HepG2 (cell line): ENCODE results near the gene ELOVL2. TPM values are rescaled to one million over a fixed set of nuclear protein-coding genes. Genes with fewer than 3 reads are reported as not detected.
"Not testable (repeated sequence)": the region's sequence is repeated elsewhere in the genome, so short reads cannot be mapped to it uniquely, and the experiment has no call there.

Experiments
- ATAC-seq: fragments of 200-7000 bp; cut with Tn5 transposase; 3 replicates; pipeline ENCODE4 v1.9.1; 2020; ENCODE audit warnings: mild to moderate bottlenecking, moderate library complexity
- BruUV-seq: library from RNA; stranded (reverse); fragments of 400-500 nt; replicated peaks from 2 replicates; lab custom pipeline; 2021; lab: Mats Ljungman, UMichigan
- CTCF ChIA-PET: fragments of 300-600 bp; formaldehyde crosslinking; extraction: SDS; loops from one replicate; lab custom pipeline; 2021; ENCODE audit warnings: low total read pairs, inconsistent platforms, low intra/inter-chr PET ratio; lab: Yijun Ruan, JAX
- POLR2A ChIA-PET: fragments of 350-600 bp; sonication (Branson Sonifier 250); formaldehyde crosslinking; loops from one replicate; lab custom pipeline; 2020; ENCODE audit warnings: antibody characterized with exemption, inconsistent platforms; lab: Yijun Ruan, JAX
- DNase-seq: peaks from one replicate; pipeline ENCODE4 v3.0.0-alpha.2; 2015; ENCODE audit warnings: low spot score
- FAIRE-seq: peaks from 3 replicates; lab custom pipeline; 2011; peaks lifted over from hg19 to GRCh38; lab: Jason Lieb, UNC
- H2AFZ ChIP-seq: one replicate; pipeline ENCODE4 v1.6.1; 2011; ENCODE audit warnings: low read length, inconsistent platforms
- H3K27ac ChIP-seq: fragments of 300-600 bp; 3 replicates; pipeline ENCODE4 v1.8.0; 2011; ENCODE audit warnings: mixed run types, mild to moderate bottlenecking, mixed read lengths, low read length, inconsistent platforms; ENCODE audit not compliant: insufficient read depth; ENCODE audit errors: extremely low read length
- H3K27me3 ChIP-seq, 2 experiments: fragments of 200-600 bp in 1 of 2; 2 replicates in 1 of 2; 3 replicates in 1 of 2; pipeline versions ENCODE4 v1.6.0 to v1.8.0; 2011; ENCODE audit warnings: low read length in 2 of 2, mild to moderate bottlenecking in 2 of 2, moderate library complexity in 2 of 2, inconsistent platforms in 1 of 2; ENCODE audit not compliant: insufficient read depth in 2 of 2, control insufficient read depth in 1 of 2
- H3K36me3 ChIP-seq, 2 experiments: fragments of 200-600 bp in 1 of 2; replicated peaks in 1 of 2; 2 replicates in 1 of 2; 3 replicates in 1 of 2; pipeline versions ENCODE4 v1.5.1 to v1.8.0; 2011; ENCODE audit warnings: low read length in 2 of 2, inconsistent platforms in 1 of 2; ENCODE audit not compliant: insufficient read depth in 2 of 2, control insufficient read depth in 1 of 2
- H3K4me1 ChIP-seq: 2 replicates; pipeline ENCODE4 v1.5.1; 2012; ENCODE audit warnings: low read length, inconsistent platforms; ENCODE audit not compliant: insufficient read depth
- H3K4me2 ChIP-seq: 2 replicates; pipeline ENCODE4 v1.6.0; 2011; ENCODE audit warnings: low read depth, low read length, inconsistent platforms
- H3K4me3 ChIP-seq, 3 experiments: fragments of 200-600 bp in 1 of 3; sonication (generic), shearing (Covaris generic) in 1 of 3; replicated peaks in 1 of 3; 2 replicates each; pipeline ENCODE4 v1.5.1; 2011 to 2016; ENCODE audit warnings: low read length in 3 of 3, inconsistent platforms in 2 of 3, low read depth in 2 of 3, mild to moderate bottlenecking in 2 of 3, control low read depth in 1 of 3, mixed read lengths in 1 of 3; ENCODE audit not compliant: insufficient read depth in 1 of 3
- H3K79me2 ChIP-seq: one replicate; pipeline ENCODE4 v1.6.1; 2011; ENCODE audit warnings: low read length, inconsistent platforms; ENCODE audit not compliant: insufficient read depth
- H3K9ac ChIP-seq: 2 replicates; pipeline ENCODE4 v1.6.0; 2011; ENCODE audit warnings: mild to moderate bottlenecking, low read depth, low read length, inconsistent platforms; ENCODE audit not compliant: insufficient read depth
- H3K9me3 ChIP-seq: 2 replicates; pipeline ENCODE4 v1.5.1; 2012; ENCODE audit warnings: mild to moderate bottlenecking, low read length
- H4K20me1 ChIP-seq: 2 replicates; pipeline ENCODE4 v1.6.0; 2011; ENCODE audit warnings: inconsistent platforms, mild to moderate bottlenecking, low read length, moderate library complexity; ENCODE audit not compliant: insufficient read depth
- ASH2L ChIP-seq: fragments of 300-600, 200-600 bp; sonication (generic); IDR thresholded peaks from 2 replicates; pipeline ENCODE4 v1.7.0; 2017; ENCODE audit warnings: low read depth, mild to moderate bottlenecking, moderate library complexity, mixed read lengths, low read length; ENCODE audit not compliant: insufficient read length
- BRCA1 ChIP-seq: sonication (generic); formaldehyde crosslinking; IDR thresholded peaks from 2 replicates; pipeline ENCODE4 v1.4.0; 2020; ENCODE audit warnings: missing genetic modification reagents
- EED ChIP-seq: sonication (generic); formaldehyde crosslinking; IDR thresholded peaks from 2 replicates; pipeline ENCODE4 v1.5.0; 2020; ENCODE audit warnings: mild to moderate bottlenecking, missing genetic modification reagents
- HOXA7 ChIP-seq: sonication (generic); formaldehyde crosslinking; IDR thresholded peaks from 2 replicates; pipeline ENCODE4 v1.8.1; 2022; ENCODE audit warnings: mild to moderate bottlenecking, missing genetic modification reagents, moderate library complexity
- KAT7 ChIP-seq: IDR thresholded peaks from 2 replicates; pipeline ENCODE4 v1.6.1; 2018; ENCODE audit warnings: borderline replicate concordance, missing compliant biosample characterization
- MEIS1 ChIP-seq: sonication (generic); formaldehyde crosslinking; IDR thresholded peaks from 2 replicates; pipeline ENCODE4 v1.9.0; 2021; ENCODE audit warnings: mild to moderate bottlenecking, missing genetic modification reagents, moderate library complexity, borderline replicate concordance
- MTF2 ChIP-seq: sonication (generic); formaldehyde crosslinking; IDR thresholded peaks from 2 replicates; pipeline ENCODE4 v1.5.0; 2020; ENCODE audit warnings: missing genetic modification reagents, borderline replicate concordance
- NR2F6 ChIP-seq, 2 experiments: IDR thresholded peaks; 2 replicates each; pipeline ENCODE4 v1.6.1; 2016; ENCODE audit warnings: antibody characterized with exemption in 1 of 2, mild to moderate bottlenecking in 1 of 2
- PTBP1 ChIP-seq: fragments of 200-400 bp; formaldehyde crosslinking; IDR thresholded peaks from 2 replicates; pipeline ENCODE4 v1.6.1; 2018; ENCODE audit warnings: low read length, low read depth; ENCODE audit not compliant: poor library complexity, severe bottlenecking
- RFXANK ChIP-seq: IDR thresholded peaks from 2 replicates; pipeline ENCODE4 v1.6.1; 2016
- SNAI1 ChIP-seq: sonication (generic); formaldehyde crosslinking; IDR thresholded peaks from 2 replicates; pipeline ENCODE4 v1.5.0; 2020; ENCODE audit warnings: mild to moderate bottlenecking, missing genetic modification reagents, borderline replicate concordance
- SP4 ChIP-seq: sonication (generic); formaldehyde crosslinking; IDR thresholded peaks from 2 replicates; pipeline ENCODE4 v1.8.1; 2023; ENCODE audit warnings: mild to moderate bottlenecking, missing genetic modification reagents
- ZSCAN20 ChIP-seq: sonication (generic); formaldehyde crosslinking; IDR thresholded peaks from 2 replicates; pipeline ENCODE4 v1.4.0; 2020; ENCODE audit warnings: missing genetic modification reagents, mild to moderate bottlenecking, borderline replicate concordance
- WGBS: methylation state at CpG from one replicate; pipeline ENCODE4 v1.1.6; 2017; ENCODE audit warnings: low lambda C conversion rate; 5-methylcytosine and 5-hydroxymethylcytosine counted together
- in situ Hi-C: cut with HindIII; loops from 2 replicates; pipeline ENCODE4 v1.10.0; 2017; ENCODE audit warnings: low pct_unique_long_range_greater_than_20kb; ENCODE audit not compliant: extremely low pct_ligation_motif_present
- intact Hi-C: fragments of 100-400 bp; cut with micrococcal nuclease; formaldehyde crosslinking; loops from one replicate; pipeline ENCODE4 v1.10.0; 2022; ENCODE audit not compliant: unreplicated experiment
- polyA plus RNA-seq, 8 experiments: library from polyadenylated mRNA; depleted of rRNA in 3 of 8; stranded (reverse) in 7 of 8; unstranded in 1 of 8; fragments of >200 nt; fragmentation: Illumina TruSeq in 4 of 8; extraction: Trizol in 4 of 8; gene quantifications; 2 replicates each; pipeline versions ENCODE4 v1.2.1 to v1.2.3, GENCODE V29; 2011 to 2016; ENCODE audit warnings: low read depth in 4 of 8, missing spikeins in 1 of 8, mixed read lengths in 1 of 8; ENCODE audit not compliant: insufficient read depth in 1 of 8
- total RNA-seq, 5 experiments: library from RNA; depleted of rRNA; stranded (reverse); fragments of >200 nt; fragmentation: Illumina TruSeq; extraction: Trizol; gene quantifications; 2 replicates each; pipeline ENCODE4 v1.2.3, GENCODE V29; 2016; ENCODE audit warnings: low read depth in 1 of 5

Gene ELOVL2
- total and polyA plus RNA-seq, 2 of the 13 experiments (the other 11 are each of a cell fraction or from before 2014, with no cell fraction given), result 43.6 to 65.4 TPM

- TF ChIP-seq EED (no peak), MTF2 (CRISPR knock-in tag) (0 out of 2 replicates have a peak, but pooled peaks have one; percentile 9), KAT7 (CRISPR knock-in tag) (no peak), ZSCAN20 (0 out of 2 replicates have a peak, but pooled peaks have one; percentile 22), NR2F6 (IDR thresholded peaks at IDR 0.05) (no peak), NR2F6 (CRISPR knock-in tag; IDR thresholded peaks at IDR 0.05) (no peak), PTBP1 (no peak), HOXA7 (no peak), SP4 (CRISPR knock-in tag) (no peak), RFXANK (CRISPR knock-in tag) (no peak), ASH2L (no peak), SNAI1 (CRISPR knock-in tag) (0 out of 2 replicates have a peak, but pooled peaks have one; percentile 44), BRCA1 (CRISPR knock-in tag) (0 out of 2 replicates have a peak, but pooled peaks have one; percentile 20), MEIS1 (CRISPR knock-in tag) (no peak)
These were observed 48.7 kb upstream of the ELOVL2 start (continued) for GRCh38 chr6:11092668-11093375.

DNA sequence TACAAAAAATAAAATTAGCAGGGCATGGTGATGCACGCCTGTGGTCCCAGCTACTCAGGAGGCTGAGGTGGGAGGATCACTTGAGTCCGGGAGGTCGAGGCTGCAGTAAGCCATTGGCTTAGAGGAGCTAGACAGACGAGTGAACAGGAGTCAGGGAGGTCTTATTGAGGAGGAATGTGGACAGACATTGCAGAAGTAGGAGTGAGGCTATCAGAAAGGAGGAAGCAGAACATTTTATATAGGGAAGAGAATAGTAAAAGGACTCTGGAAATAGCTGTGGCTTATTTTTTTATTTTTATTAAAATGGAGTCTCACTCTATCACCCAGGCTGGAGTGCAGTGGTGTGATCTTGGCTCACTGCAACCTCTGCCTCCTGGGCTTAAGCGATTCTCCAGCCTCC lies 47.0 kb upstream of the ELOVL2 start:
- H2AFZ ChIP-seq, H3K9me3 ChIP-seq, H3K4me2 ChIP-seq, CTCF ChIA-PET, ATAC-seq, BruUV-seq, H3K36me3 ChIP-seq, DNase-seq, FAIRE-seq, H3K4me3 ChIP-seq, in situ Hi-C loops, H3K27me3 ChIP-seq, H4K20me1 ChIP-seq, H3K9ac ChIP-seq, H3K27ac ChIP-seq: not testable (repeated sequence)
- POLR2A ChIA-PET, result interaction anchor here (1.7 kb wide), 1 partner anchor 137 kb away, joined by 3 read pairs; no protein-coding TSS in a partner anchor
- H3K79me2 ChIP-seq, result peaks cover 21% of the 10 kb centered on the region
- WGBS, result 93% methylated on average over 5 of the region's 5 CpGs
- intact Hi-C loops, result loop anchor here (5.0 kb wide), 1 partner anchor 51 kb away; no protein-coding TSS in a partner anchor
- peaks cover 29% of the 10 kb centered on the region for H3K4me1 ChIP-seq
